ENCODE data around the gene GPI. TPM values are rescaled to one million over a fixed set of nuclear protein-coding genes. Genes with fewer than 3 reads are reported as not detected.

Gene GPI
- total and polyA plus RNA-seq, 2 experiments from 2014 or later, result 196 to 299 TPM

GRCh38 chr19:34319230-34319585 is 45.8 kb upstream of the GPI start:
- no peak overlapping the region for H3K4me2 ChIP-seq (ENCODE audit: unreplicated experiment)
- no peaks in the 10 kb centered on the region for H3K36me3 ChIP-seq (ENCODE audit: low read depth)
- WGBS, 2 experiments (ENCODE audit: low coverage in 1 of 2, low lambda C conversion rate in 2 of 2, missing lambda C conversion rate in 2 of 2), result 73 to 79% methylated on average over 3 of the region's 3 CpGs
- peaks cover 38% of the 10 kb centered on the region for H3K4me1 ChIP-seq (ENCODE audit: insufficient read depth)
- DNase-seq, result no peak
- H2AFZ ChIP-seq, result no peak overlapping the region
- H3K9me2 ChIP-seq (ENCODE audit: insufficient read depth), result no peaks in the 10 kb centered on the region
- H3K4me3 ChIP-seq, result no peak overlapping the region
- no peaks in the 10 kb centered on the region for H4K20me1 ChIP-seq (ENCODE audit: insufficient read depth)
- no peaks in the 10 kb centered on the region for H3K9me3 ChIP-seq (ENCODE audit: low read depth)
- no peak overlapping the region for H3K9ac ChIP-seq
- in situ Hi-C loops (cut with MboI), result no loop called here
- H3K27ac ChIP-seq, result no peak overlapping the region
- H3K27me3 ChIP-seq (replicated peaks; ENCODE audit: insufficient read depth), result no peaks in the 10 kb centered on the region
- no peak for TF ChIP-seq EZH2 (IDR thresholded peaks at IDR 0.05; ENCODE audit: insufficient read depth, poor library complexity, severe bottlenecking)
- TF ChIP-seq EZH2phosphoT487 (IDR thresholded peaks at IDR 0.05; ENCODE audit: insufficient read depth, low read depth), result no peak
- H3F3A ChIP-seq (ENCODE audit: insufficient read depth), result peaks cover 33% of the 10 kb centered on the region
- H3K79me2 ChIP-seq (ENCODE audit: insufficient read depth), result peaks cover 37% of the 10 kb centered on the region

- Histone ChIP-seq H2AFZ (no peak overlapping the region), H3K9ac (no peak overlapping the region), H3K79me2 (ENCODE audit: insufficient read depth) (peaks cover 35% of the 10 kb centered on the region), H3K4me3 (no peak overlapping the region), H3F3A (ENCODE audit: insufficient read depth) (peaks cover 30% of the 10 kb centered on the region), H3K4me1 (ENCODE audit: insufficient read depth) (peaks cover 32% of the 10 kb centered on the region), H4K20me1 (ENCODE audit: insufficient read depth) (no peaks in the 10 kb centered on the region), H3K4me2 (ENCODE audit: unreplicated experiment) (no peak overlapping the region), H3K9me2 (ENCODE audit: insufficient read depth) (no peaks in the 10 kb centered on the region), H3K36me3 (ENCODE audit: low read depth) (no peaks in the 10 kb centered on the region), H3K27me3 (replicated peaks; ENCODE audit: insufficient read depth) (no peaks in the 10 kb centered on the region), H3K27ac (no peak overlapping the region), H3K9me3 (ENCODE audit: low read depth) (no peaks in the 10 kb centered on the region)
- DNase-seq, result no peak
- in situ Hi-C loops (cut with MboI), result no loop called here
- TF ChIP-seq EZH2phosphoT487 (IDR thresholded peaks at IDR 0.05; ENCODE audit: insufficient read depth, low read depth), result no peak
- no peak for TF ChIP-seq EZH2 (IDR thresholded peaks at IDR 0.05; ENCODE audit: insufficient read depth, poor library complexity, severe bottlenecking)
- 95 to 98% methylated on average over 11 of the region's 11 CpGs for WGBS, 2 experiments (ENCODE audit: low coverage in 1 of 2, low lambda C conversion rate in 2 of 2, missing lambda C conversion rate in 2 of 2)
These were observed 45.2 kb upstream of the GPI start for GRCh38 chr19:34319785-34320184.

GRCh38 chr19:34320277-34320676 is 44.7 kb upstream of the GPI start:
- Histone ChIP-seq H3K9me3 (ENCODE audit: low read depth) (no peaks in the 10 kb centered on the region), H3K9ac (no peak overlapping the region), H3K27ac (no peak overlapping the region), H3K27me3 (replicated peaks; ENCODE audit: insufficient read depth) (no peaks in the 10 kb centered on the region), H3K4me3 (no peak overlapping the region), H3K79me2 (ENCODE audit: insufficient read depth) (peaks cover 31% of the 10 kb centered on the region), H2AFZ (no peak overlapping the region), H3F3A (ENCODE audit: insufficient read depth) (peaks cover 30% of the 10 kb centered on the region), H3K4me1 (ENCODE audit: insufficient read depth) (peaks cover 31% of the 10 kb centered on the region), H3K9me2 (ENCODE audit: insufficient read depth) (no peaks in the 10 kb centered on the region), H3K4me2 (ENCODE audit: unreplicated experiment) (no peak overlapping the region), H4K20me1 (ENCODE audit: insufficient read depth) (no peaks in the 10 kb centered on the region), H3K36me3 (ENCODE audit: low read depth) (no peaks in the 10 kb centered on the region)
- TF ChIP-seq EZH2 (IDR thresholded peaks at IDR 0.05; ENCODE audit: insufficient read depth, poor library complexity, severe bottlenecking) (no peak), EZH2phosphoT487 (IDR thresholded peaks at IDR 0.05; ENCODE audit: insufficient read depth, low read depth) (no peak)
- DNase-seq, result no peak
- WGBS, 2 experiments (ENCODE audit: low coverage in 1 of 2, low lambda C conversion rate in 2 of 2, missing lambda C conversion rate in 2 of 2), result 83 to 89% methylated on average over 7 of the region's 7 CpGs
- in situ Hi-C loops (cut with MboI), result no loop called here

GRCh38 chr19:34321735-34322134 is 43.3 kb upstream of the GPI start:
- Histone ChIP-seq H3K79me2 (ENCODE audit: insufficient read depth) (peaks cover 19% of the 10 kb centered on the region), H3K9me2 (ENCODE audit: insufficient read depth) (no peaks in the 10 kb centered on the region)
- WGBS, 2 experiments (ENCODE audit: low coverage in 1 of 2, low lambda C conversion rate in 2 of 2, missing lambda C conversion rate in 2 of 2), result 96% methylated on average over 6 of the region's 6 CpGs

More at GRCh38 chr19:34321735-34322134, 43.3 kb upstream of the GPI start:
- peaks cover 24% of the 10 kb centered on the region for H3F3A ChIP-seq (ENCODE audit: insufficient read depth)
- no peak for DNase-seq
- no peaks in the 10 kb centered on the region for H3K36me3 ChIP-seq (ENCODE audit: low read depth)
- no peaks in the 10 kb centered on the region for H4K20me1 ChIP-seq (ENCODE audit: insufficient read depth)
- no peak overlapping the region for H3K4me3 ChIP-seq
- in situ Hi-C loops (cut with MboI), result no loop called here
- no peak overlapping the region for H2AFZ ChIP-seq
- peaks cover 22% of the 10 kb centered on the region for H3K4me1 ChIP-seq (ENCODE audit: insufficient read depth)
- H3K27ac ChIP-seq, result no peak overlapping the region
- no peak overlapping the region for H3K4me2 ChIP-seq (ENCODE audit: unreplicated experiment)
- TF ChIP-seq EZH2phosphoT487 (IDR thresholded peaks at IDR 0.05; ENCODE audit: insufficient read depth, low read depth) (no peak), EZH2 (IDR thresholded peaks at IDR 0.05; ENCODE audit: insufficient read depth, poor library complexity, severe bottlenecking) (no peak)
- H3K27me3 ChIP-seq (replicated peaks; ENCODE audit: insufficient read depth), result no peaks in the 10 kb centered on the region
- no peaks in the 10 kb centered on the region for H3K9me3 ChIP-seq (ENCODE audit: low read depth)
- no peak overlapping the region for H3K9ac ChIP-seq

All from GM23248 (cell line).